Testis (tissue), 3 donors: ENCODE data around the gene ANO7. TPM values are rescaled to one million over a fixed set of nuclear protein-coding genes. Genes with fewer than 3 reads are reported as not detected.
A peak's percentile ranks its signal among the peaks of the same experiment; 100 is the strongest.

ENCODE experiments used
- DNase-seq: peaks from one replicate; pipeline ENCODE4 v3.0.0-alpha.2; 2019
- H3K27ac ChIP-seq, 2 donors: fragments of 200-600 bp; sonication (generic); one replicate each; pipeline ENCODE4 v1.5.1; 2019
- H3K27me3 ChIP-seq: fragments of 200-600 bp; sonication (generic); one replicate; pipeline ENCODE4 v1.5.1; 2019
- H3K36me3 ChIP-seq: fragments of 200-600 bp; sonication (generic); one replicate; pipeline ENCODE4 v1.5.1; 2017; ENCODE audit warnings: low read depth; ENCODE audit errors: missing control alignments
- H3K4me1 ChIP-seq: fragments of 200-600 bp; sonication (generic); one replicate; pipeline ENCODE4 v1.5.1; 2019
- H3K4me3 ChIP-seq, 2 donors: fragments of 200-600 bp; sonication (generic); one replicate each; pipeline ENCODE4 v1.5.1; 2017 to 2019
- H3K9me3 ChIP-seq: fragments of 200-600 bp; sonication (generic); one replicate; pipeline ENCODE4 v1.5.1; 2017
- CTCF ChIP-seq, 3 experiments: fragments of 450-650 bp in 2 of 3; fragments of 200-600 bp in 1 of 3; sonication (generic) in 1 of 3; IDR thresholded peaks; one replicate each; pipeline ENCODE4 v1.5.1; 2016 to 2019; ENCODE audit warnings: antibody characterized with exemption in 3 of 3, mild to moderate bottlenecking in 2 of 3, moderate library complexity in 1 of 3
- POLR2A ChIP-seq: fragments of 450-650 bp; IDR thresholded peaks from one replicate; pipeline ENCODE4 v1.6.1; 2017; ENCODE audit warnings: antibody characterized with exemption, mild to moderate bottlenecking, moderate library complexity
- WGBS, 2 donors: methylation state at CpG; one replicate each; pipeline ENCODE4 v1.1.5; 2018; 5-methylcytosine and 5-hydroxymethylcytosine counted together
- intact Hi-C: fragments of 100-400 bp; cut with DNase I; formaldehyde crosslinking; loops from one replicate; pipeline ENCODE4 v1.15.1; 2023; ENCODE audit warnings: low total_unique reads
- polyA plus RNA-seq: library from polyadenylated mRNA; stranded (reverse); fragments of 350-450 nt; fragmentation: Illumina TruSeq; extraction: RNeasy Lipid Tissue Mini Kit (QIAGEN cat#74804); gene quantifications from one replicate; pipeline ENCODE4 v1.2.3, GENCODE V29; 2014; ENCODE audit warnings: low read depth, low replicate concordance; ENCODE audit not compliant: insufficient read depth
- total RNA-seq, 2 donors: library from RNA; depleted of rRNA; stranded (reverse); fragments of >200 nt; gene quantifications; one replicate each; pipeline ENCODE4 v1.2.3, GENCODE V29; 2016

ANO7 gene
- total and polyA plus RNA-seq, 3 donors from 2014 or later: 1.2 to 2.5 (median 1.9) TPM

GRCh38 chr2:241142063-241142462, 46.4 kb upstream of the ANO7 start:
- no peaks in the 10 kb centered on the region for H3K27me3 ChIP-seq
- no peak overlapping the region for H3K27ac ChIP-seq
- no peak overlapping the region for H3K4me3 ChIP-seq
- H3K4me1 ChIP-seq: peaks cover 4% of the 10 kb centered on the region
- 89 to 94% methylated on average over 6 of the region's 6 CpGs for WGBS, 2 donors
- no peaks in the 10 kb centered on the region for H3K9me3 ChIP-seq
- no peak for DNase-seq
- intact Hi-C loops: no loop called here
- no peak for TF ChIP-seq CTCF (IDR thresholded peaks at IDR 0.05)
- TF ChIP-seq POLR2A: no peak
- no peaks in the 10 kb centered on the region for H3K36me3 ChIP-seq

- 94 to 100% methylated on average over 4 to 9 of the region's 9 CpGs for WGBS, 2 donors
- Histone ChIP-seq H3K4me1 (peaks cover under 1% of the 10 kb centered on the region), H3K4me3 (no peak overlapping the region), H3K27ac (no peak overlapping the region), H3K36me3 (no peaks in the 10 kb centered on the region), H3K27me3 (no peaks in the 10 kb centered on the region), H3K9me3 (no peaks in the 10 kb centered on the region)
- intact Hi-C loops: no loop called here
- TF ChIP-seq CTCF (IDR thresholded peaks at IDR 0.05) (no peak), POLR2A (no peak)
- no peak for DNase-seq
Measured at GRCh38 chr2:241142593-241142992, 45.9 kb upstream of the ANO7 start.

DNA sequence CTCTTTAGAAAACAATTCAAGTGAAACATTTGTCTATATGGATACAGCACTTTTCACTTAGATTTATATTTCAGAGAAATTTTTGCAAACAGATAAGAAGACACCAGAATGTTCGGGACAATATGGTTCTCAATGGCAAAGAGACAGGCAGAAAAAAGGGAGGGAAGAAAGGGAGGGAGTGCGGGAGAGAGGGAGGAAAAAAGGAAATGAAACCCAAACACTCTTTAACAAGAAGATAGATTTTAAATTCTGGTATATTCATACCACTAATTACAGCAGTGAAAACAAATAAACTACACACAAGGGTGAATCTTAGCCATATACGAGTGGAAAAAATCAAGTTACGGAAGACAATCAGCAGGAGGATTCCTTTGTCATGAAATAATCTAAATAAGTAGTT, 42.2 kb upstream of the ANO7 start:
- Histone ChIP-seq H3K36me3 (no peaks in the 10 kb centered on the region), H3K9me3 (no peaks in the 10 kb centered on the region), H3K4me1 (peaks cover 4% of the 10 kb centered on the region), H3K27ac (no peak overlapping the region), H3K4me3 (no peak overlapping the region), H3K27me3 (no peaks in the 10 kb centered on the region)
- 86 to 88% methylated on average over 4 of the region's 4 CpGs for WGBS, 2 donors
- DNase-seq: no peak
- intact Hi-C loops: no loop called here
- TF ChIP-seq CTCF (IDR thresholded peaks at IDR 0.05): no peak
- no peak for TF ChIP-seq POLR2A

DNA sequence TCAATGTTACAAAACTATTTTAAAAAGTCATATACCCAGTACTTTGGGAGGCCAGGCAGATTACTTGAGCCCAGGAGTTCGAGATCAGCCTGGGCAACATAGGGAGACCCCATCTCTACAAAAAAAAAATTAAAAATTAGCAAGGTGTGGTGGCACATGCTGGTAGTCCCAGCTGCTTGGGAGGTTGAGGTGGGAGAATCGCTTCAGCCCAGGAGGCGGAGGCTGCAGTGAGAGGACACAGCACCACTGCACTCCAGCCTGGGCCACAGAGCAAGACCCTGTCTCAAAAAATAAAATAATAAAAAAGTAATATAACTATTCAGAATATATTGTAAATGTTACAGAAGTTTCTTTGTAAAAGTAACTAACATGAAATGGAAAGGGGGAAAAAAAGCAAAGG, 41.1 kb upstream of the ANO7 start:
- Histone ChIP-seq H3K4me1 (peaks cover 7% of the 10 kb centered on the region), H3K27ac (no peak overlapping the region), H3K9me3 (no peaks in the 10 kb centered on the region), H3K27me3 (no peaks in the 10 kb centered on the region), H3K36me3 (no peaks in the 10 kb centered on the region), H3K4me3 (no peak overlapping the region)
- intact Hi-C loops: no loop called here
- TF ChIP-seq POLR2A (no peak), CTCF (IDR thresholded peaks at IDR 0.05) (no peak)
- DNase-seq: no peak
- WGBS, 2 donors: 88 to 90% methylated on average over 3 of the region's 3 CpGs

DNA sequence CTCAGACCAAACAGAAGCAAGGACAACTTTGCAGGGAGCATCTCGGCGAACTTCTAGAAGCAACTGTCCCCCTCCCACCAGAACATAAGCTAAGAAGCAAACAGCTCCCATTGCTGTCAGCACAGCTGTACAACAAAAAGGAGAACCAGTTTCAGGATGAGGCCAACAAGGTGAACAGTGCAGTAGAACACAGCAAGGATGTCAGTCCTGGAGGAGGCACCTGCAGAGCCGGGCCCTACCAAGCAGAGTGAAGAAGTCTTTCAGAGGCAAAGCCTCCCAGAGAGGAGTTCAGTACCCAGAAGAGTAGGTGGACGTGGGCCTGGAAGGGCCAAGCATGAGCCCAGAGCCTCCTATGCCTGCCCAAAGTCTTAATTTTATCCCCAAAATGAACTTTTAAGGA, 40.2 kb upstream of the ANO7 start:
- Histone ChIP-seq H3K27me3 (no peaks in the 10 kb centered on the region), H3K4me3 (peak overlapping the region; percentile 87 to 91), H3K27ac (no peak overlapping the region), H3K36me3 (no peaks in the 10 kb centered on the region), H3K4me1 (peaks cover 7% of the 10 kb centered on the region), H3K9me3 (no peaks in the 10 kb centered on the region)
- intact Hi-C loops: no loop called here
- TF ChIP-seq POLR2A: no peak
- no peak for TF ChIP-seq CTCF (IDR thresholded peaks at IDR 0.05)
- 62 to 73% methylated on average over 3 to 4 of the region's 4 CpGs for WGBS, 2 donors
- no peak for DNase-seq
